AG04450 (cell line): ENCODE measurements around the gene ASPSCR1. TPM values are rescaled to one million over a fixed set of nuclear protein-coding genes. Genes with fewer than 3 reads are reported as not detected.

Source experiments
- CTCF ChIA-PET: fragments of 300-600, 350-600 bp; formaldehyde crosslinking; extraction: SDS; loops from one replicate; lab custom pipeline; 2022; ENCODE audit warnings: antibody characterized with exemption, inconsistent platforms; lab: Charles Lee
- POLR2A ChIA-PET: fragments of 350-600 bp; formaldehyde crosslinking; extraction: SDS; loops from one replicate; lab custom pipeline; 2021; ENCODE audit warnings: antibody characterized with exemption, inconsistent platforms; lab: Yijun Ruan, JAX
- DNase-seq: peaks from one replicate; pipeline ENCODE4 v3.0.0-alpha.2; 2011; ENCODE audit warnings: low read depth, low spot score
- H3K27ac ChIP-seq: one replicate; pipeline ENCODE4 v1.5.1; 2012; ENCODE audit warnings: low read depth, low read length, control low read depth
- H3K27me3 ChIP-seq: one replicate; pipeline ENCODE4 v1.6.0; 2012; ENCODE audit warnings: low read length; ENCODE audit not compliant: control insufficient read depth, insufficient read depth
- H3K4me3 ChIP-seq: 2 replicates; pipeline ENCODE4 v1.5.1; 2011; ENCODE audit warnings: mild to moderate bottlenecking, low read depth, low read length, control low read depth
- H3K9me3 ChIP-seq: 2 replicates; pipeline ENCODE4 v1.5.1; 2012; ENCODE audit warnings: low read length; ENCODE audit not compliant: control insufficient read depth, insufficient read depth
- CTCF ChIP-seq: IDR thresholded peaks from 2 replicates; pipeline ENCODE4 v1.5.1; 2011; ENCODE audit warnings: low read depth, low read length, control low read depth, inconsistent platforms
- polyA plus RNA-seq: library from polyadenylated mRNA; depleted of rRNA; stranded (reverse); fragments of >200 nt; gene quantifications from 2 replicates; pipeline ENCODE4 v1.2.3, GENCODE V29; 2011

The ASPSCR1 gene
- polyA plus RNA-seq, 1 experiment: 7.1 TPM

GRCh38 chr17:81999587-81999975, 22.2 kb downstream of the ASPSCR1 start:
- POLR2A ChIA-PET: no interaction called here

GRCh38 chr17:81999976-82000802, 22.8 kb downstream of the ASPSCR1 start:
- no peaks in the 10 kb centered on the region for H3K27me3 ChIP-seq
- H3K4me3 ChIP-seq: no peak overlapping the region
- no peak for TF ChIP-seq CTCF
- ChIA-PET POLR2A (no interaction called here), CTCF (no interaction called here)
- peaks cover 7% of the 10 kb centered on the region; the same call in 1 of the 2 replicates for H3K9me3 ChIP-seq
- no peak for DNase-seq
- H3K27ac ChIP-seq: no peak overlapping the region

More at GRCh38 chr17:81999587-81999975, 22.2 kb downstream of the ASPSCR1 start:
- Histone ChIP-seq H3K27ac (no peak overlapping the region), H3K4me3 (no peak overlapping the region), H3K27me3 (no peaks in the 10 kb centered on the region), H3K9me3 (peaks cover 7% of the 10 kb centered on the region; the same call in 1 of the 2 replicates)
- TF ChIP-seq CTCF: no peak
- no peak for DNase-seq
- CTCF ChIA-PET: interaction anchor here (0.9 kb wide), 1 partner anchor 39 kb away, joined by 4 read pairs; no protein-coding TSS in a partner anchor

- H3K27ac ChIP-seq: no peak overlapping the region
- no peak for TF ChIP-seq CTCF
- ChIA-PET POLR2A (no interaction called here), CTCF (no interaction called here)
- H3K9me3 ChIP-seq: peaks cover 7% of the 10 kb centered on the region; the same call in 1 of the 2 replicates
- no peak for DNase-seq
- no peaks in the 10 kb centered on the region for H3K27me3 ChIP-seq
- H3K4me3 ChIP-seq: no peak overlapping the region
Observed at GRCh38 chr17:82000803-82001570, 23.6 kb downstream of the ASPSCR1 start.

GRCh38 chr17:82001571-82002056, 24.2 kb downstream of the ASPSCR1 start:
- DNase-seq: no peak
- ChIA-PET CTCF (no interaction called here), POLR2A (no interaction called here)
- Histone ChIP-seq H3K27me3 (no peaks in the 10 kb centered on the region), H3K4me3 (no peak overlapping the region), H3K27ac (no peak overlapping the region), H3K9me3 (peaks cover 5% of the 10 kb centered on the region; the same call in 1 of the 2 replicates)
- TF ChIP-seq CTCF: no peak
